BE2C (cell line): Measurements from ENCODE around the gene RABL3.
"Not testable (repeated sequence)": the region's sequence is repeated elsewhere in the genome, so short reads cannot be mapped to it uniquely, and the experiment has no call there.

Source experiments
- DNase-seq: peaks from one replicate; pipeline ENCODE4 v3.0.0-alpha.2; 2020
- H3K27me3 ChIP-seq: fragments of 250-450 bp; sonication (Bioruptor Pico); 2 replicates; pipeline ENCODE4 v1.5.1; 2020; ENCODE audit warnings: mild to moderate bottlenecking
- H3K36me3 ChIP-seq: fragments of 250-450 bp; sonication (Bioruptor Pico); 2 replicates; pipeline ENCODE4 v1.5.1; 2020; ENCODE audit warnings: mild to moderate bottlenecking
- H3K4me1 ChIP-seq: fragments of 250-450 bp; sonication (Bioruptor Pico); 2 replicates; pipeline ENCODE4 v1.5.1; 2020
- H3K4me3 ChIP-seq: 2 replicates; pipeline ENCODE4 v1.5.1; 2011; ENCODE audit warnings: low read depth, low read length
- H3K9me3 ChIP-seq: fragments of 250-450 bp; sonication (Bioruptor Pico); 2 replicates; pipeline ENCODE4 v1.5.1; 2020
- TF ChIP-seq, protein P1 (sequence below): IDR thresholded peaks from 2 replicates; pipeline ENCODE4 v1.5.1; 2012; ENCODE audit warnings: mild to moderate bottlenecking, low read depth, low read length

The RABL3 gene

DNA sequence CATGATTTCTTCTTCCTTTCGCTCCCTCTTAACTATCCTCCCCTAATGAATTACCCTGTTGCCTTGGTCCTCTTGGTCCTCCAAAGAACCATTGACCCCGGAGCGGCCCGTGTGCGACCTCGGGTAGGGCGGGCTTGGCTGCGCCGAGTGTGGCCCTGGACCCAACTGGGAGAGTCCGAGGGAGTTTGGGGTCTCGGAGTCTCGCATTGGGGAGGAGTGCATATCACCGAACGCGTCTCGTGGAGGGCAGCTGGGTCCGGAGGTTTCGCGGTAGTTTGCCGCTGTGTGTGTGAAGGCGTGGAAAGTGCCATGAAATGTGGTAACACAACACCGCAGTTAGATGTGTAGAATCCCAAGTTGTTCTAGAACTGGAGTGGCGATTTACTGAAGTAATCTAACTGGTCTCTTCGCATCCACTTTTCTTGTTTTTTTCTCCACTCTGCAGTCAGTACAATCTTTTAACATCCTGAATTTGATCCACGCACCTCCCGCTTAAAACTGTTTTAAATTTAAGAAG is 591 bp upstream of the RABL3 start:
- Histone ChIP-seq H3K9me3 (no peaks in the 10 kb centered on the region), H3K4me3 (peak overlapping the region; percentile 97), H3K36me3 (peaks cover 7% of the 10 kb centered on the region; the same call in 1 of the 2 replicates), H3K27me3 (no peaks in the 10 kb centered on the region), H3K4me1 (peaks cover 3% of the 10 kb centered on the region; the same call in 1 of the 2 replicates)
- TF ChIP-seq, protein P1, sequence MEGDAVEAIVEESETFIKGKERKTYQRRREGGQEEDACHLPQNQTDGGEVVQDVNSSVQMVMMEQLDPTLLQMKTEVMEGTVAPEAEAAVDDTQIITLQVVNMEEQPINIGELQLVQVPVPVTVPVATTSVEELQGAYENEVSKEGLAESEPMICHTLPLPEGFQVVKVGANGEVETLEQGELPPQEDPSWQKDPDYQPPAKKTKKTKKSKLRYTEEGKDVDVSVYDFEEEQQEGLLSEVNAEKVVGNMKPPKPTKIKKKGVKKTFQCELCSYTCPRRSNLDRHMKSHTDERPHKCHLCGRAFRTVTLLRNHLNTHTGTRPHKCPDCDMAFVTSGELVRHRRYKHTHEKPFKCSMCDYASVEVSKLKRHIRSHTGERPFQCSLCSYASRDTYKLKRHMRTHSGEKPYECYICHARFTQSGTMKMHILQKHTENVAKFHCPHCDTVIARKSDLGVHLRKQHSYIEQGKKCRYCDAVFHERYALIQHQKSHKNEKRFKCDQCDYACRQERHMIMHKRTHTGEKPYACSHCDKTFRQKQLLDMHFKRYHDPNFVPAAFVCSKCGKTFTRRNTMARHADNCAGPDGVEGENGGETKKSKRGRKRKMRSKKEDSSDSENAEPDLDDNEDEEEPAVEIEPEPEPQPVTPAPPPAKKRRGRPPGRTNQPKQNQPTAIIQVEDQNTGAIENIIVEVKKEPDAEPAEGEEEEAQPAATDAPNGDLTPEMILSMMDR: no peak
- no peak for DNase-seq

DNA sequence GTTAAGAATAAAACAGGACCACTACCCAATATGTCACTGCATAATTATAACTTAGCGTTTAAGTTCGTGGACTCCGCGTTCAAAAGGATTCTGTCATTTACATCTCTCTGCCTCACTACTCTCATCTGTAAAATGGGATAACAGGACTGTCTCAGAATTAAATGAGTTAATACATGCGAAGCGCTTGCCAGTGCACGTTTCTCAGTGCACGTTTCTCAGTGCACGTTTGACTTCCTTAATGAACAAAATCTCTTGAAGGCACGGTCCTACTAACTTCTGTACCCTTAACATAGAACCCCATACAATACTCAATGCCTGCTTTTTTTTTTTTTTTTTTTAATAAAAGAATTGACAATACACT is 499 bp downstream of the RABL3 start:
- TF ChIP-seq, protein P1: no peak

DNA sequence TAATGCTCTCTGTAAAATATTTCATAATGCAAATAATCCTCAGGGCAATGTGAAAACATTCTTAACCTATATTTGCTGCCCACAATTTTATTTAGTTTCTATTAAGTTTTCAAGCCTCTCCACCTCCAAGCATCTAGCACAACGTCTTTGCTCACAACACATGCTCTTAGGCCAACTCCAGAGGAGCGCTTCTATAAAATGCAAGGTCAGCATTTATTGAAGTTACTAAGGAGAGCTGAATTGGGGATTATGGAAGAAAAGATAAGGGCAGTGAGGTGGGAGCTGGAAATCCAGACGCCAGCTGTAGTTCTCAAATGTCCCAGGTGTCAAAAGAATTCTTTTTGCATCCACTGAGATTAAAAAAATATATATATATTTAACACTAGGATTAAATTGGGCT is 996 bp downstream of the RABL3 start:
- no peak for DNase-seq
- Histone ChIP-seq H3K27me3 (no peaks in the 10 kb centered on the region), H3K9me3 (no peaks in the 10 kb centered on the region), H3K4me1 (peaks cover 3% of the 10 kb centered on the region; the same call in 1 of the 2 replicates), H3K36me3 (peaks cover 10% of the 10 kb centered on the region; the same call in 1 of the 2 replicates), H3K4me3 (no peak overlapping the region)
- TF ChIP-seq, protein P1: no peak

More for the DNA sequence above, 499 bp downstream of the RABL3 start:
- peaks cover 10% of the 10 kb centered on the region; the same call in 1 of the 2 replicates for H3K36me3 ChIP-seq
- peak overlapping the region; percentile 97 for H3K4me3 ChIP-seq
- H3K4me1 ChIP-seq: peaks cover 3% of the 10 kb centered on the region; the same call in 1 of the 2 replicates
- H3K9me3 ChIP-seq: no peaks in the 10 kb centered on the region
- DNase-seq: no peak
- no peaks in the 10 kb centered on the region for H3K27me3 ChIP-seq

DNA sequence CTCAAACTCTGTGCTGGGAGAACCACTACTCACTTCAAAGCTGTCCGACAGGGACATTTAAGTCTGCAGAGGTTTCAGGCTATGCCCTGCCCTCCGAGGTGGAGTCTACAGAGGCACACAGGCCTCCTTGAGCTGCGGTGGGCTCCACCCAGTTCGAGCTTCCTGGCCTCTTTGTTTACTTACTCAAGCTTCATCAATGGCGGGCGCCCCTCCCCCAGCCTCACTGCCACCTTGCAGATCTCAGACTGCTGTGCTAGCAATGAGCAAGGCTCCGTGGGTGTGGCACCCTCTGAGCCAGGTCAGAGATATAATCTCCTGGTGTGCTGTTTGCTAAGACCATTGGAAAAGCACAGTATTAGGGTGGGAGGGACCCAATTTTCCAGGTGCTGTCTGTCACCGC is 4.3 kb downstream of the RABL3 start:
- H3K4me3 ChIP-seq, H3K4me1 ChIP-seq, H3K9me3 ChIP-seq, H3K36me3 ChIP-seq, H3K27me3 ChIP-seq, DNase-seq: not testable (repeated sequence)

DNA sequence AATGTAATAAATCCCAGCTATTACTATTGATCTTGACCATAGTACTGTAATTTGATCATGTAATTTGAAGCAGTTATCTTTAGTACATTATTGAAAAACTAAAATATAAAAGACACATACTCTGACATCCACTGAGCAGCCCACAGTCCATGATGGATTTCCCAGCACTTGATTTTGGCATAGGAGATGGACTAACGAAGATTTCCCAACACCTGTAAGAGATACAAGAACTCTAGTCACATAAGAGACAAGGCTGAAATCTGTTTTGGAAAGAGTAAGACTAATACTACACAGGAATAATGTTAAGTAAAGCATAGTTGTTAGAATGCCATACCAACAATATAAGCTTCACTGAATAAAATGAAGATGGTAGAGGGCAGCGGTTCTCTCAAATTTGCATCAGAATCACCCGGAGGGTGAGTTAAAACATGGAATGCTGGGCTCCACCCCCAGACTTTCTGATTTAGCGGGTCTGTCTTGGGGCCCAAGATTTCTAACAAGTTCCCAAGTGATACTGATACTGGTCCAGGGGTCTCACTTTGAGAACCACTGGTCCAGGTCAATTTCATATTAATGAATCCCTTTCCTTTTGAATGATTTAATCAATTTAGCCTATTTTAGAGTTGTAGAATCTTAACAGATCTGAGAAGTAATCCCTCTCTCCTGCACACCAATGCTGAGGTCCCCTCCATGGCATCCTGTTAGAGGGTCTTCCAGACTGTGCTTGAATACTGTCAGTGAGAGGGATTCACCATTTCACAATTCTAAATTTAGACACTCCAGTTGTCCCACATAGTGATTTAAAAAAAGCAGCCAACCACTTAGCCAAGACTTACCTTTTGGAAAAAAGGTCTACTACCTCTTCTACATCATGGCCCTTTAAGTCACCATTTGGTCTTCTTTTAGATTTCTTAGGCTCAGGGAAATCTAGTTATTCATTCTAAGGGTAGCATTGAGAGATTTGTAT is 11.5 kb downstream of the RABL3 start:
- Histone ChIP-seq H3K36me3 (peaks cover 8% of the 10 kb centered on the region), H3K4me3 (no peak overlapping the region), H3K4me1 (no peaks in the 10 kb centered on the region), H3K27me3 (no peaks in the 10 kb centered on the region), H3K9me3 (no peaks in the 10 kb centered on the region; the same call in 1 of the 2 replicates)
- no peak for DNase-seq
- TF ChIP-seq, protein P1: no peak

DNA sequence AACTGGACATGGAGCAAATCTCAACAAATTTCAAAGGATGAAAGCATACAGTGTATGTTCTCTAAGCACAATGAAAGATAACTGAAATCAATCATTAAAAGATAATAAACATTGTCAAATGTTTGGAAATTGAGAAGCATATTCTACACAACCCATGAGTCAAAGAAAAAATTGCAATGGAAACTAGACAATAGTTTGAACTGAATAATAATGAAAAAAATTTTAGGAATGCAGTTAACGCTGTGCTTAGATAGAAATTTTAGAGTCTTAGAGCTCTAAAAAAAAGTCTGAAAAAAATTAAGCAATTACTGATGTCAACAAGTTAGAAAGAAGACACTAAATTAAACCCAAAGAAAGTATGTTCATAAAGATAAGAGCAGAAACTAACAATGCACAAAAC is 15.5 kb downstream of the RABL3 start:
- Histone ChIP-seq H3K27me3 (no peaks in the 10 kb centered on the region), H3K9me3 (no peaks in the 10 kb centered on the region), H3K4me3 (no peak overlapping the region), H3K4me1 (no peaks in the 10 kb centered on the region), H3K36me3 (peaks cover 8% of the 10 kb centered on the region)
- DNase-seq: no peak
- TF ChIP-seq, protein P1: no peak

DNA sequence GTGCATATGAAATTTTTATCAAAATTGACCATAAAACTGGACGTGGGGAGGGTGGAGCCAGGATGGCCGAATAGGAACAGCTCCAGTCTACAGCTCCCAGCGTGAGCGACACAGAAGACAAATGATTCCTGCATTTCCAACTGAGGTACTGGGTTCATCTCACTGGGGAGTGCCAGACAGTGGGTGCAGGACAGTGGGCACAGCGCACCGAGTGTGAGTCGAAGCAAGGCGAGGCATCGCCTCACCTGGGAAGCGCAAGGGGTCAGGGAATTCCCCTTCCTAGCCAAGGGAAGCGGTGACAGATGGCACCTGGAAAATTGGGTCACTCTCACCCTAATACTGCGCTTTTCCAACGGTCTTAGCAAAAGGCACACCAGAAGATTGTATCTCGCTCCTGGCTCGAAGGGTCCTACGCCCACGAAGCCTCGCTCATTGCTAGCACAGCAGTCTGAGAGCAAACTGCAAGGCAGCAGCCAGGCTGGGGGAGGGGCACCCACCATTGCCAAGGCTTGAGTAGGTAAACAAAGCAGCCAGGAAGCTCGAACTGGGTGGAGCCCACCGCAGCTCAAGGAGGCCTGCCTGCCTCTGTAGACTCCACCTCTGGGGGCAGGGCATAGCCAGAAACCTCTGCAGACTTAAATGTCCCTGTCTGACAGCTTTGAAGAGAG is 23.0 kb downstream of the RABL3 start:
- H3K4me3 ChIP-seq, H3K36me3 ChIP-seq, H3K4me1 ChIP-seq, H3K27me3 ChIP-seq, H3K9me3 ChIP-seq: not testable (repeated sequence)
- DNase-seq: peak; percentile 10
